GM06990 (cell line): ENCODE measurements around the gene LTBP2.

Experiments
- DNase-seq: peaks from one replicate; pipeline ENCODE4 v3.0.0-alpha.2; 2011; ENCODE audit not compliant: insufficient read length; ENCODE audit errors: extremely low read depth
- H3K27me3 ChIP-seq: replicated peaks from 2 replicates; pipeline ENCODE4 v1.6.0; 2011; ENCODE audit warnings: low read length; ENCODE audit not compliant: control insufficient read depth, insufficient read depth
- H3K36me3 ChIP-seq: 2 replicates; pipeline ENCODE4 v1.5.1; 2011; ENCODE audit warnings: low read length; ENCODE audit not compliant: control insufficient read depth, insufficient read depth
- H3K4me3 ChIP-seq: replicated peaks from 2 replicates; pipeline ENCODE4 v1.5.1; 2011; ENCODE audit warnings: low read depth, mild to moderate bottlenecking, control low read depth, low read length
- TF ChIP-seq, protein P1 (sequence below): IDR thresholded peaks from 2 replicates; pipeline ENCODE4 v1.5.1; 2011; ENCODE audit warnings: low read length, control low read depth, mild to moderate bottlenecking, inconsistent platforms; ENCODE audit not compliant: insufficient read depth, poor library complexity, severe bottlenecking

Gene LTBP2

GRCh38 chr14:74510959-74511409 lies 101.1 kb downstream of the LTBP2 start:
- TF ChIP-seq, protein P1, sequence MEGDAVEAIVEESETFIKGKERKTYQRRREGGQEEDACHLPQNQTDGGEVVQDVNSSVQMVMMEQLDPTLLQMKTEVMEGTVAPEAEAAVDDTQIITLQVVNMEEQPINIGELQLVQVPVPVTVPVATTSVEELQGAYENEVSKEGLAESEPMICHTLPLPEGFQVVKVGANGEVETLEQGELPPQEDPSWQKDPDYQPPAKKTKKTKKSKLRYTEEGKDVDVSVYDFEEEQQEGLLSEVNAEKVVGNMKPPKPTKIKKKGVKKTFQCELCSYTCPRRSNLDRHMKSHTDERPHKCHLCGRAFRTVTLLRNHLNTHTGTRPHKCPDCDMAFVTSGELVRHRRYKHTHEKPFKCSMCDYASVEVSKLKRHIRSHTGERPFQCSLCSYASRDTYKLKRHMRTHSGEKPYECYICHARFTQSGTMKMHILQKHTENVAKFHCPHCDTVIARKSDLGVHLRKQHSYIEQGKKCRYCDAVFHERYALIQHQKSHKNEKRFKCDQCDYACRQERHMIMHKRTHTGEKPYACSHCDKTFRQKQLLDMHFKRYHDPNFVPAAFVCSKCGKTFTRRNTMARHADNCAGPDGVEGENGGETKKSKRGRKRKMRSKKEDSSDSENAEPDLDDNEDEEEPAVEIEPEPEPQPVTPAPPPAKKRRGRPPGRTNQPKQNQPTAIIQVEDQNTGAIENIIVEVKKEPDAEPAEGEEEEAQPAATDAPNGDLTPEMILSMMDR: no peak
- Histone ChIP-seq H3K36me3 (no peaks in the 10 kb centered on the region), H3K27me3 (no peaks in the 10 kb centered on the region; the same call in none of the 2 replicates), H3K4me3 (no peak overlapping the region)
- DNase-seq: no peak

DNA sequence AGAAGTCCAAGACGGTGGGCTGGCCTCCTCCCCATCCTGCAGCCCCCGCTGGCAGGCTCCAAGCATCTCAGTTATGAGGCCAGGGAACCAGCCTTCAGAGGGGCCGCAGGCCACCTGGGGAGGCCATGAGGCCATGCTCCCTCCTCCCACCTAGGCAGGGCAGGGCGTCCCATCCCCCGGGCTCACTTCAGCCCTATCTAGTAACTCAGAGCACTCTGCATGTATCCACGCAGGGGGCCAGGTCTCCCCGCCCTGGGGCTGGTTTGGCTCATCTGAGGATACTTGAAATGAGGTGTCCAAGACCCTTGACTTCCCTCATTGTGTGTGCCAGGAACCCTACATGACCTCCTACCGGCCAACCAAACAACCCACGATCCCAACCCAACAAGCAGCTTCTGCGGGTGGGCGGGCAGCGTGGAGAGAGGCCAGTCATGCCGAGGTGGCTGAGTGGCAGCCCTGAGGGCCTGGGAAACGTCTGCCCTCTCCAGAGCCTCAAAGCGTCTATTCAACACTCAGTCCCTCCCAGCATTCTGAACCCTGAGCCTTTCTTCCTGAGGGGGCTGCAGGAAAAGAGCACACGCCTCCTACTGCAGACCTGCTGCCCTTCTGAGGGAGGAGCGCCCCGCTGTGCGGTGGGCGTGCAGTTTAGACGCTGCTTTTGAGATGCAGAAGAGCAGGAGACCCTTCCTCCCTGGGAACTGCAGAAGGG lies 101.7 kb downstream of the LTBP2 start:
- TF ChIP-seq, protein P1: no peak
- no peak for DNase-seq
- H3K27me3 ChIP-seq: no peaks in the 10 kb centered on the region; the same call in none of the 2 replicates
- no peaks in the 10 kb centered on the region for H3K36me3 ChIP-seq
- no peak overlapping the region for H3K4me3 ChIP-seq

- H3K36me3 ChIP-seq: no peaks in the 10 kb centered on the region
- DNase-seq: no peak
- H3K27me3 ChIP-seq: no peaks in the 10 kb centered on the region; the same call in none of the 2 replicates
- TF ChIP-seq, protein P1: no peak
- no peak overlapping the region for H3K4me3 ChIP-seq
Measured at GRCh38 chr14:74509587-74510222, 102.3 kb downstream of the LTBP2 start.

GRCh38 chr14:74508844-74509428 lies 103.1 kb downstream of the LTBP2 start:
- H3K36me3 ChIP-seq: no peaks in the 10 kb centered on the region
- no peak overlapping the region for H3K4me3 ChIP-seq
- TF ChIP-seq, protein P1: no peak
- H3K27me3 ChIP-seq: no peaks in the 10 kb centered on the region; the same call in none of the 2 replicates
- no peak for DNase-seq

DNA sequence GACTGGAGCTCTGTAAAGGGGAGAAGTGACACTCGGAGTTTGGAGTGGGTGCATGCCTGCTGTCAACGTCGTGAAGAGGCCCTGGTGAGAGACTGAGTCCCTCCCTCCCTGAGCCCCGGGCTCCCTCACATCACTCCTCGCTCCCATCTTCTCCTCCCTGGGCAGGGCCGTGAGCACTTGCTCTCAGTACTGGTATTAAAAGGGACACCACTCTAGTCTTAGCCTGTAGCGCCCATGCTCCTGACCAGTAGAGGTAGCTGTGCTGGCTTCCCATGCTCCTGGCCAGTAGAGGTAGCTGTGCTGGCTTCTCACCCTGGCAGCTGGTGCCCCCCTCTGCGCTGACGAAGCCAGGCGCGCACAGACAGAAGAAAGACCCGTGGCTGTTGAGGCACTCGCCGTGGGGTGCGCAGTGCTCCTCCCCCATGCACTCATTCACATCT lies 103.7 kb downstream of the LTBP2 start:
- Histone ChIP-seq H3K36me3 (no peaks in the 10 kb centered on the region), H3K4me3 (no peak overlapping the region), H3K27me3 (no peaks in the 10 kb centered on the region; the same call in none of the 2 replicates)
- no peak for DNase-seq
- TF ChIP-seq, protein P1: peak; percentile 29
